ENCODE results near the gene MYL10. TPM values are rescaled to one million over a fixed set of nuclear protein-coding genes. Genes with fewer than 3 reads are reported as not detected.
A peak's percentile ranks its signal among the peaks of the same experiment; 100 is the strongest.

The MYL10 gene
- total RNA-seq, 4 donors from 2014 or later: not detected

DNA sequence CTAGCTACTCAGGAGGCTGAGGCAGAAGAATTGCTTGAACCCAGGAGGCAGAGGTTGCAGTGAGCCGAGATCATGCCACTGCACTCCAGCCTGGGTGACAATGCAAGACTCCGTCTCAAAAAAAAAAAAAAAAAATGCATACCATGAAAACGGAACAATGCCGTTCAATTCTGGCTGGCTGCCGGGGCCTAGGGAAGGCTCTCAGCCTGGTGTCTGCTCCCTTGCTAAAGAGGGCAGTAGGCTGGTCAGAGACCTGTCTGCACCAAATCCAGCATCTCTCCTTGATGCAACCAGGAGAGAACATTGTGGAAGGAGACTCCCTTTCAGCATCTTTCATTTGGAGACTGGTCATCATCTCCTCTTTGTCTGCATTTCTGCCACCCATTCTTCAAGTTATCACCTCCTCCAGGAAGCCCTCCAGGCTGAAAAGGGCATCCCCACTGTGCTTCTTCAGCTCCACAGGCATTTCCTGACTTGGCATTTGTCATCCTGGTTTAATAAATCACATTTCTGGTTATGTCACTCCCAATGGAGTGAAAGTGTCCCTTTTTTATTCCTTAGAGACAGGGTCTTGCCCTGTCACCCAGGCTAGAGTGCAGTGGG lies 24.7 kb downstream of the MYL10 start:
- TF ChIP-seq, protein P1, sequence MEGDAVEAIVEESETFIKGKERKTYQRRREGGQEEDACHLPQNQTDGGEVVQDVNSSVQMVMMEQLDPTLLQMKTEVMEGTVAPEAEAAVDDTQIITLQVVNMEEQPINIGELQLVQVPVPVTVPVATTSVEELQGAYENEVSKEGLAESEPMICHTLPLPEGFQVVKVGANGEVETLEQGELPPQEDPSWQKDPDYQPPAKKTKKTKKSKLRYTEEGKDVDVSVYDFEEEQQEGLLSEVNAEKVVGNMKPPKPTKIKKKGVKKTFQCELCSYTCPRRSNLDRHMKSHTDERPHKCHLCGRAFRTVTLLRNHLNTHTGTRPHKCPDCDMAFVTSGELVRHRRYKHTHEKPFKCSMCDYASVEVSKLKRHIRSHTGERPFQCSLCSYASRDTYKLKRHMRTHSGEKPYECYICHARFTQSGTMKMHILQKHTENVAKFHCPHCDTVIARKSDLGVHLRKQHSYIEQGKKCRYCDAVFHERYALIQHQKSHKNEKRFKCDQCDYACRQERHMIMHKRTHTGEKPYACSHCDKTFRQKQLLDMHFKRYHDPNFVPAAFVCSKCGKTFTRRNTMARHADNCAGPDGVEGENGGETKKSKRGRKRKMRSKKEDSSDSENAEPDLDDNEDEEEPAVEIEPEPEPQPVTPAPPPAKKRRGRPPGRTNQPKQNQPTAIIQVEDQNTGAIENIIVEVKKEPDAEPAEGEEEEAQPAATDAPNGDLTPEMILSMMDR (IDR thresholded peaks at IDR 0.05): no peak
- no peak for ATAC-seq (ENCODE audit: low FRiP score)

DNA sequence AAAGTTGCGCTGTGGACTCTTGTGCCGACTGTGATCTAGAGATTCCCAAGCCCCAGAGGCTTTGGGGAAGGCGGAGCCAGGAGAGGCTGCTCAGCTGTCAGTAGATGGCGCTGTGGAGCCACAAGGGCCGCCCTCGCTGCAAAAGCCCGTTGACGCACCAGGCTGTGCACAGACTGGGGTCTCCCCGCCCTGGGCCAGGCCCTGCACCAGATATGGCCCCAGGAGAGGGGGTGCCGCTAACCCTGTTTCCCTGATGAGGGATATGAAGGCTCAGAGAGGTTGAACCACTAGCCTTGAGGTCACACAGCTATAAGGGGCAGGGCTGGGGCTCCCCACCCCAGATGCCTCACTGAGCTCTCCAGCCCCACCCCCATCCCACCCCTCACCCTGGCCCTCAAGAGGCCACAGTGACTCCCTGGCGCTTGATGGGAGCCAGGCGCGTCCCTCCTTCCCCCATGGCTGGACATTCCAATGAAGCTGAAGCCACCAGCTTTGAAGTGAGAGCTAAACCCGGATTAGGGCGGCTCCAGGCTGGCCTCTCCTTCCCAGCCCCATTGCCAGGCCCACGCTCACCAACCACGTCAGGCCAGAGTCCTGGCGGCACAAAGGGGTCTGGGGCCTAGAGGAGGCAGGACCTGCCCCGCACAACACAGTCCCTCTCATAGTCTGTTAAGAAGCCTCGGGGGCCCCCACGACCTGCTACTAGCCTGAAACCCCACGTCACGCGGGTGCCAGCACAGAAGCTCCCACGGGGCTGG lies 26.4 kb downstream of the MYL10 start:
- TF ChIP-seq, protein P1 (IDR thresholded peaks at IDR 0.05): no peak
- peak; percentile 65 for DNase-seq (ENCODE audit: low spot score)
- ATAC-seq (ENCODE audit: low FRiP score): peak; percentile 81

More for the DNA sequence above, 24.7 kb downstream of the MYL10 start:
- no peak for DNase-seq (ENCODE audit: low spot score)

DNA sequence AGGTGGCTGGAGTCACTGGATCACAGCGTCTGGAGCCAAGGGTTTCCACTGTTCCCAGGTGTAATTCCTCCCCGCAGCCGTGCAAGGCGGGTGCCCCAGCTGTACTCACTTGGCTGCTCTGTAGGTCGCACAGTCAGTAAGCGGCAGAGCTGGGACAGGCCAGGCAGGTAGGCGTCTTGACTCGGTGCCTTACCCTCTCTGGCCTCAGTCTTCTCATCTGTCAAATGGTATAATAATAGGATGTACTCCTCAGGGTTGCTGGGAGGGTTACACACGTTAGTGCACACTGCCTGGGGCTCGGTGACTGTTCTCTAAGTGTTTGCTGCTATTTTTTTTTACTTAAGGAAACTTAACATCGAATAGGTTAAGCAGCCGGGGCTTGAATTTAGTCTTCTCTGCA lies 27.0 kb downstream of the MYL10 start:
- ATAC-seq (ENCODE audit: low FRiP score) (no peak), DNase-seq (ENCODE audit: low spot score) (no peak)
- TF ChIP-seq, protein P1 (IDR thresholded peaks at IDR 0.05): no peak

DNA sequence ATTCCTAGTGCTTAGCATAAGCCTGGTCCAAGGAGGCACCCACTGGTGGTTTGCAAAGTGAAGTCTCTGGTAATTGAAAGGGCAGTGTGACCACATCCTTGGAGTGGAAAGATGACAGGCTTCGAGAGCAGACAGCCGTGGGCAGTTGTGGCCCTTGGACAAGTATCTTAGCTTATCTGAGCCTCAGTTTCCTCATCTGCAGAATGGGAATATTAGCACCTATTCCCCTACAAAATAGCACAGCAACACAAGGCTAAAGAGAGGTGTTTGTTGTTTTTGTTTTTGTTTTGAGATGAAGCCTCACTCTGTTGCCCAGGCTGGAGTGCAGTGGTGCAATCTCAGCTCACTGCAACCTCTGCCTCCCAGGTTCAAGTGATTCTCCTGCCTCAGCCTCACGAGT lies 29.3 kb downstream of the MYL10 start:
- TF ChIP-seq, protein P1 (IDR thresholded peaks at IDR 0.05): no peak
- DNase-seq (ENCODE audit: low spot score): no peak
- no peak for ATAC-seq (ENCODE audit: low FRiP score)

DNA sequence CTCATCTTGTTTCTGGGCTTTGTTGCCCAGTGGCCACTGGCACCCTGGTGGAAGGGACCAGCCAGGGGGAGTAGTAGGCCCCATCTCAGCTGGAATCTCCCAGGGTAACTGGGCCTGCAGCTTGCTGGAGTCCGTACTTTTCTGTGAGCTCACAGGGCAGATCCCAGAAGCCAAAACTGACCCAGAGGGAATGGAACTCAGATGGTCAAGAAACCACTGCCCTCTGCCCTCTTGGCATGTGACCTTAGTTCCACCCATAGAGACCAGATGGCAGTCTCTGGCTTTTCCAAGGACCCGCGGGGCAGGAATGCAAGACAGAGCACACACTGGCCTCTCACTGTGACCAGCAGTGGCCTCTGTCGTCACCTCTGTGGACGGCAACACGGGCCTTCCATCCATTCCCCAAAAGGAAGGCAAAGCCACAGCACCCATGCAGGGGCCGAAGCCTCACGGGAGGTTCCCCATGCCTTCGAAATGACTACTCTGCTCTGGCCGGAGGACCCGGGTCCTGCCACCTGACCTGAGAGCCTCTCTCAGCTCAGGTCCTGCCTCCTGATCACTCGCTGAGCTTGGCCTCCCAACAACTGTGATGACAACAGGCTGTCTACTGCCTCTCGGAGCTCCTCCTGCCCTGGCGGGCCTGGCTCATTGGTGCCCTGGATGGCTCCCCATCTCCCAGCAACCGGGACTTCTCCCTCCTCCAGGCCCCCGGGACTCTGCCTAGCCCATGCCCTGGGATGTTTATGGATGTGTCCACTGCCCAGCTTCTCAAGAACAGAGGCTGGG lies 29.9 kb downstream of the MYL10 start:
- DNase-seq (ENCODE audit: low spot score) (no peak), ATAC-seq (ENCODE audit: low FRiP score) (no peak)
- TF ChIP-seq, protein P1 (IDR thresholded peaks at IDR 0.05): no peak

DNA sequence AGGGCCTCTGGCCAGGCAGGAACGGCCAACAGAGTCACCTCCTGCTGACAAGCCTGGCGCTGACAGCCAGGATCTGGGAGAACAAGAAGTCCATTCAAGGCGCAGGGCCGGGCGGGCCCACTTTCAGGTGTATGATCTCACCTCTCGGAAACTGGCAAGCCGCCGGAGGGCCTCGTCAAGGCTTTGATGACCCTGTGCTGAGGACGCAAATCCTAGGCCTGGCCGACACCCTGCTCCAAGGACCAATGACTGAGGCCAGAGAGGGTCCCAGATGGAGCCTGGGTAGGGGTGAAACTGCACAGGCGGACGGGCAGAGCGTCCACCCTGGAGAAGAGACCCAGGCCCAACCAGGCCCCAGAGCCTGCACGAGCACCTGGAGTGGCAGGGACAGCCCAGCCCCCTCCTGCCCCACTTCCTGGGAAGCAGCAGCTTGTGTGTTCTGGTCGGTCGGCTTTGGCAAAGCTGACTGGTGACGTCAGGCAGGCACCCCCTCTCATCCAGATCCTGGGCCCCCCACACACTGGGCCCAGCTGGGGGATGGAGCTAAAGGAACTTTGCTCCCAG lies 30.6 kb downstream of the MYL10 start:
- no peak for DNase-seq (ENCODE audit: low spot score)
- TF ChIP-seq, protein P1 (IDR thresholded peaks at IDR 0.05): no peak
- ATAC-seq (ENCODE audit: low FRiP score): no peak
